ENCODE data around the gene SKAP1.
A peak's percentile ranks its signal among the peaks of the same experiment; 100 is the strongest.
"Not testable (repeated sequence)": the region's sequence is repeated elsewhere in the genome, so short reads cannot be mapped to it uniquely, and the experiment has no call there.

SKAP1 gene

GRCh38 chr17:48412841-48413240, 17.2 kb downstream of the SKAP1 start:
- no peak for DNase-seq

- DNase-seq = not testable (repeated sequence)
Measured at GRCh38 chr17:48410821-48411220, 19.2 kb downstream of the SKAP1 start.

GRCh38 chr17:48409607-48410006, 20.4 kb downstream of the SKAP1 start:
- no peak for DNase-seq

- DNase-seq = no peak
Measured at GRCh38 chr17:48406936-48407567, 23.0 kb downstream of the SKAP1 start.

- no peak for DNase-seq
Measured at GRCh38 chr17:48394821-48395220, 35.2 kb downstream of the SKAP1 start.

- no peak for DNase-seq
Measured at GRCh38 chr17:48393283-48393682, 36.7 kb downstream of the SKAP1 start.

- DNase-seq = no peak
Measured at GRCh38 chr17:48392857-48393256, 37.2 kb downstream of the SKAP1 start.

- no peak for DNase-seq
Measured at GRCh38 chr17:48391444-48391843, 38.6 kb downstream of the SKAP1 start.

- DNase-seq = no peak
Measured at GRCh38 chr17:48389903-48390302, 40.1 kb downstream of the SKAP1 start.

- no peak for DNase-seq
Measured at GRCh38 chr17:48388955-48389743, 40.9 kb downstream of the SKAP1 start.

GRCh38 chr17:48386826-48387225, 43.2 kb downstream of the SKAP1 start:
- no peak for DNase-seq

- DNase-seq = no peak
Measured at GRCh38 chr17:48385319-48385718, 44.7 kb downstream of the SKAP1 start.

GRCh38 chr17:48384164-48384563, 45.9 kb downstream of the SKAP1 start:
- DNase-seq = no peak

- DNase-seq = no peak
Measured at GRCh38 chr17:48382989-48383388, 47.0 kb downstream of the SKAP1 start.

GRCh38 chr17:48378708-48379392, 51.2 kb downstream of the SKAP1 start:
- DNase-seq = no peak

GRCh38 chr17:48378238-48378637, 51.8 kb downstream of the SKAP1 start:
- DNase-seq = no peak

GRCh38 chr17:48376682-48377325, 53.2 kb downstream of the SKAP1 start:
- no peak for DNase-seq

GRCh38 chr17:48375356-48375755, 54.7 kb downstream of the SKAP1 start:
- no peak for DNase-seq

- DNase-seq = peak in 1 of 2 donors; percentile 10
Measured at GRCh38 chr17:48374650-48375230, 55.3 kb downstream of the SKAP1 start.

GRCh38 chr17:48373883-48374282, 56.1 kb downstream of the SKAP1 start:
- DNase-seq = no peak

- DNase-seq = no peak
Measured at GRCh38 chr17:48373130-48373830, 56.7 kb downstream of the SKAP1 start.

GRCh38 chr17:48368967-48369366, 61.0 kb downstream of the SKAP1 start:
- not testable (repeated sequence) for DNase-seq
